Naive B cell (primary cell): ENCODE measurements around the gene DPEP1. TPM values are rescaled to one million over a fixed set of nuclear protein-coding genes. Genes with fewer than 3 reads are reported as not detected.

Experiments used
- ATAC-seq, 2 donors: fragments of 150-1000 bp; cut with Tn5 transposase; 2 replicates each; pipeline ENCODE4 v1.10.0; 2021; ENCODE audit warnings: low read depth in 2 of 2, mild to moderate bottlenecking in 2 of 2, moderate library complexity in 2 of 2
- DNase-seq: peaks from one replicate; pipeline ENCODE4 v3.0.0; 2022
- H3K27ac Mint-ChIP-seq, 6 donors: one replicate each; pipeline ENCODE4 v1.8.0; 2020 to 2022; ENCODE audit warnings: mild to moderate bottlenecking in 6 of 6, mixed read lengths in 6 of 6, moderate library complexity in 5 of 6, inconsistent platforms in 2 of 6
- H3K27me3 Mint-ChIP-seq, 3 donors: one replicate each; pipeline ENCODE4 v1.8.0; 2021 to 2022; ENCODE audit warnings: mixed read lengths in 3 of 3, mild to moderate bottlenecking in 1 of 3
- H3K36me3 Mint-ChIP-seq, 2 donors: one replicate each; pipeline ENCODE4 v1.8.0; 2020 to 2022; ENCODE audit warnings: mixed read lengths in 2 of 2, inconsistent platforms in 1 of 2, mild to moderate bottlenecking in 1 of 2
- H3K4me1 Mint-ChIP-seq, 3 donors: one replicate each; pipeline ENCODE4 v1.8.0; 2020 to 2022; ENCODE audit warnings: mixed read lengths in 3 of 3, inconsistent platforms in 1 of 3, mild to moderate bottlenecking in 1 of 3, moderate library complexity in 1 of 3
- H3K4me3 Mint-ChIP-seq, 8 donors: one replicate each; pipeline ENCODE4 v1.8.0; 2020 to 2022; ENCODE audit warnings: mild to moderate bottlenecking in 8 of 8, mixed read lengths in 8 of 8, moderate library complexity in 8 of 8, inconsistent platforms in 2 of 8
- H3K9me3 Mint-ChIP-seq, 7 donors: one replicate each; pipeline ENCODE4 v1.8.0; 2020 to 2022; ENCODE audit warnings: mixed read lengths in 7 of 7, mild to moderate bottlenecking in 5 of 7, inconsistent platforms in 2 of 7, moderate library complexity in 1 of 7
- polyA plus RNA-seq, 6 donors: library from polyadenylated mRNA; unstranded; fragments of 300-500 nt; fragmentation: Illumina TruSeq; gene quantifications; one replicate each; pipeline ENCODE4 v1.2.3, GENCODE V29; 2021; ENCODE audit warnings: low read depth in 6 of 6

The DPEP1 gene
- polyA plus RNA-seq, 6 donors from 2014 or later = not detected

DNA sequence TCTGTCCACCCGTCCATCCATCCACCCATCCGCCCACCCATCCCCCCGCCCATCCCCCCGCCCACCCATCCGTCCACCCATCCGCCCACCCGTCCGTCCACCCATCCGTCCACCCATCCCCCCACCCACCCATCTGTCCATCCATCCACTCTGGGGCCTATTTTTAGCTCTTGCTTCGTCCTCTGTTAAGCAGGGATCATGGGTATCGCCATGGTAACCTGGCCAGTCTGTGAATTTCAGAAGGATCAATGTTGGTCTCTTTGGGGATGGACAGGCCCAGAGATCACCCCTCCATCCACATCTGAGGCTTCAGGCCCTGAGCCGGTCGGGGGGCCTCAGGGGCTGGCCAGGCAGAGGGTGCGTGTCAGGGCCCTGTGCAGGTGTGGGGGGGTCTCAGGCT lies 15.2 kb upstream of the DPEP1 start:
- Mint-ChIP-seq H3K4me1 (peaks cover 6 to 9% (median 6%) of the 10 kb centered on the region in 3 donors), H3K27me3 (peaks cover 0 to 15% (median 6%) of the 10 kb centered on the region in 3 donors), H3K4me3 (no peak overlapping the region), H3K27ac (no peak overlapping the region), H3K36me3 (no peaks in the 10 kb centered on the region), H3K9me3 (no peaks in the 10 kb centered on the region)
- ATAC-seq (no peak), DNase-seq (no peak)

DNA sequence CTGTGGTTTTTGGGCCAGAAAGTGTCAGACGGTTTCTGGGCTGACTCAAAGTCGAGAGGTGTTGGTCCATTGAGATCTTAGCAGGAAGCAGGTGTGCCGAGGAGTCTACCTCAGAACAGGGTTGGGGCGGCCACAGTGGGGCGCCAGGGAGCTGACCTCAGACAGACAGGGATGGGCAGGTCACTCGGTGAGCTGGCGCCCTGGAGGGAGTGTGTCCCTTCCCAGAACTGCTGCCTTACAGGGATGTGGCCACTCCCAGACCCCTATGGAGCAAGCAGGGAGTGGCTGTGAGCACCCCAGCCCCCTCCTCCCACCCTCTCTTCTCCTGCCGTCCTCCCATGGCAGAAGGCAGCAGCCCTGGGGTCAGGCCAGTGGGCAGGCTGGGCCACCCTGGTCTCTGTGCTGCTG lies 14.0 kb upstream of the DPEP1 start:
- Mint-ChIP-seq H3K4me1 (peaks cover 6 to 10% (median 6%) of the 10 kb centered on the region in 3 donors), H3K36me3 (no peaks in the 10 kb centered on the region), H3K27ac (peak overlapping the region in 1 of 6 donors; percentile 39), H3K27me3 (peaks cover 0 to 16% (median 6%) of the 10 kb centered on the region in 3 donors), H3K4me3 (no peak overlapping the region), H3K9me3 (no peaks in the 10 kb centered on the region)
- DNase-seq (no peak), ATAC-seq (peak; percentile 47 to 59)

DNA sequence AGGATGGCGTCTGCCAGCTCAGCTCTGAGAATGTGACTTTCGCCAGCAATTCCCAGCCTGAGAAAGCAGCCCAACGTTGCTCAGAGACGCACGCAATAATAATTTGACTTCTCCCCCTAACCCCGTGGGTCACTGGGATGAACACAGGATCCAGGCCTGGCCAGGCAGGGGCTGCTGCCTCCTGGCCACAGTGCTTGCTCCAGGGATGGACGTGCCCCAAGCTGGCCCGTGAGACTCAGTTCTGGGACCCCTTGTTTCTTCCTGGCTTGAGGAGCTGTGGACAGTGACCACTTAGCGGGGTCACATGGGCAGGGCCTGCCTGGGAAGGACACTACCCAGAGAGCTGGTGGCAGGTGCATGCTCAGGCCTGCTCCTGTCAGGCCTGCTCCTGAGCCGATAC lies 13.5 kb upstream of the DPEP1 start:
- ATAC-seq = no peak
- H3K27me3 Mint-ChIP-seq = peaks cover 0 to 16% (median 6%) of the 10 kb centered on the region in 3 donors
- no peak overlapping the region for H3K27ac Mint-ChIP-seq
- DNase-seq = no peak
- peaks cover 6 to 10% (median 6%) of the 10 kb centered on the region in 3 donors for H3K4me1 Mint-ChIP-seq
- H3K4me3 Mint-ChIP-seq = no peak overlapping the region
- no peaks in the 10 kb centered on the region for H3K9me3 Mint-ChIP-seq
- no peaks in the 10 kb centered on the region for H3K36me3 Mint-ChIP-seq

DNA sequence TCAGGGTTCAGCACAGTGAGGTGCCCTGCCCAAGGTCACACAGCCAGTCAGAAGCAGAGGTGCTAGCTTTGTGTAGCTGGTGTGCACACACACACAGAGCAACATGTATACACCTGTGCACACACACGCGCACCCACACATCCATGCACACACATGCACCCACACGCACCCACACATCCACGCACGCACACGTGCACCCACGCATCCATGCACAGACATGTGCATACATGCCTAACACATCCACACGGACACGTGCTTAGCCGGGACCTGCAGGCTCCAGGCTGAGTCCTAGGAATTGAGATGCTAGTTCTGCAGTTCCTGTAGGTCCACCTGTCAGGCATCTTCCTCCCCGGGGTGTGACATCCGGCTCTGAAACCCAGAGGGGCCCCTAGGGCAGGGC lies 13.0 kb upstream of the DPEP1 start:
- Mint-ChIP-seq H3K9me3 (no peaks in the 10 kb centered on the region), H3K36me3 (no peaks in the 10 kb centered on the region), H3K4me1 (peaks cover 6 to 10% (median 6%) of the 10 kb centered on the region in 3 donors), H3K27ac (peak overlapping the region in 1 of 6 donors; percentile 15), H3K27me3 (peaks cover 0 to 16% (median 6%) of the 10 kb centered on the region in 3 donors), H3K4me3 (no peak overlapping the region)
- DNase-seq = no peak
- ATAC-seq = no peak

DNA sequence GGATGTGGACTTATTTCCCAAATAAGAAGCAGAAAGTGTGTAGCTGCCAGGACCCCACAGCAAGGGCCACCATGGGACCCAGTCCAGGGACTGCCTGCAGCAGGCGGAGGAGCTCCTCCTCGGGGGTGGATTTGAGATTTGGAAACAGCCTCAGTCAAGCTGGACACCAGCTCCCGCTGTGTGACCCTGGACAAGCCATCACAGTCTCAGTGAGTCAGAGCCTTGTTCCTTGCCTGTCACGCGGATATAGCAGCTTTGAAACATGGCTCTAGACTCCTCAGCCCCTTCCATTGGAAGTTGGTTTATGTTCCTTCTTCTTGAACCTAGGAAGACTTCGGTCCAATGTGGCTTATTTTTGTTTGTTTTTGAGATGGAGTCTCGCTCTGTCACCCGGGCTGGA lies 12.5 kb upstream of the DPEP1 start:
- DNase-seq (no peak), ATAC-seq (no peak)
- no peak overlapping the region for H3K4me3 Mint-ChIP-seq
- H3K4me1 Mint-ChIP-seq = peaks cover 6 to 10% (median 6%) of the 10 kb centered on the region in 3 donors
- H3K27ac Mint-ChIP-seq = peak overlapping the region in 1 of 6 donors; percentile 15
- no peaks in the 10 kb centered on the region for H3K9me3 Mint-ChIP-seq
- peaks cover 0 to 16% (median 6%) of the 10 kb centered on the region in 3 donors for H3K27me3 Mint-ChIP-seq
- H3K36me3 Mint-ChIP-seq = no peaks in the 10 kb centered on the region

DNA sequence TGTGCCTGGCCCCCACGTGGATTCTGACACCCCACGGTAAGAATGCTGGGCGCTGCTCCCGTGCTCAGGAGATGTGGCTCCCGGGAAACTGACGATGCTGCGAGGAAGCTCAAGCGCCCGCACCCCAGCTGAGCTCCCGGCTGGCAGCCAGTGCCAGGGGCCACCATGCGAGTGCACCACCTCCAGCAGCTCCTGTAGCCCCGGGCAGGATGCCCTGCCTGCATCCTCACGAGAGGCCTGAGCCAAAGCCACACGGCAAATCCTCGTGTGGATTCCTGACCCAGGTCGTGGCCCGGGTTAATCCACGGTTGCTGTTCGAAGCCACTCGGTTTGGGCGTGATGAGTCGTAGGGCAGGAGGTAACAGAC lies 11.6 kb upstream of the DPEP1 start:
- Mint-ChIP-seq H3K4me1 (peaks cover 6 to 10% (median 6%) of the 10 kb centered on the region in 3 donors), H3K27ac (peak overlapping the region in 1 of 6 donors; percentile 78), H3K9me3 (no peaks in the 10 kb centered on the region), H3K4me3 (no peak overlapping the region), H3K27me3 (peaks cover 0 to 16% (median 6%) of the 10 kb centered on the region in 3 donors), H3K36me3 (no peaks in the 10 kb centered on the region)
- ATAC-seq (no peak), DNase-seq (no peak)

DNA sequence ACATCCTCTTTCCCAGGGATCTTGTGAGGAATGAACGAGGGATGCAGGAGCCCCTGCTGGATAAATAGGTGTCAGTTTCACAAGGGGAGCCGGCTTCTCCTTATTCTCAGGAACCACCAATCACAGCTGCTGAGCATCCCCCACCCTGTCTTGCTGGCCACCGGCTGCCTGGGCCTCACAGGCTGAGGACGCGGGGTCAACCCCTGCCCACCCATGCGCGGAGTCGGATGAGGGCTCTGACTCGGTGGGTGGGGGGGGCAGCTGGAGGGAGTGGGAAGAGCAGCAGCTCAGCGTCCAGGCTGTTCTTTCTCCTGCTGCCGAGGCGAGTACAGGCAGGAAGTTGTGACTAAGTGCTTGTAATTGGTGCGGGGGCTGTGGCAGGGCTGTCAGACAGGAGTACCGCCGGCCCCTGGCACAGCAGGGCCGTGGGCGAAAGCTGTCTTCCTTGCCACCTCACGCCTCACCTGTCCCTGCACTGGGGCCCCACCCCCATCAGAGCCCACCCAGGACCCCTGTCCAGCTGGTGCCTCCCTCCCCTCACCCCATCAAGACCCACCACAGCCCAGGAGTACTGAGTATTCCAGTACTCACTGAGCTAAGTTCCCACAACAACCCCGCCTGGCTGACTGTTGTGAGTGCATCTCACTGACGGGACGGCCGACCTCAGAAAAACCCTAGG lies 11.0 kb upstream of the DPEP1 start:
- peaks cover 0 to 16% (median 6%) of the 10 kb centered on the region in 3 donors for H3K27me3 Mint-ChIP-seq
- peak overlapping the region in 1 of 6 donors; percentile 78 for H3K27ac Mint-ChIP-seq
- H3K4me1 Mint-ChIP-seq = peaks cover 6 to 10% (median 6%) of the 10 kb centered on the region in 3 donors
- DNase-seq (no peak), ATAC-seq (peak; percentile 50 to 62)
- H3K36me3 Mint-ChIP-seq = no peaks in the 10 kb centered on the region
- peak overlapping the region in 1 of 8 donors; percentile 15 for H3K4me3 Mint-ChIP-seq
- H3K9me3 Mint-ChIP-seq = no peaks in the 10 kb centered on the region

DNA sequence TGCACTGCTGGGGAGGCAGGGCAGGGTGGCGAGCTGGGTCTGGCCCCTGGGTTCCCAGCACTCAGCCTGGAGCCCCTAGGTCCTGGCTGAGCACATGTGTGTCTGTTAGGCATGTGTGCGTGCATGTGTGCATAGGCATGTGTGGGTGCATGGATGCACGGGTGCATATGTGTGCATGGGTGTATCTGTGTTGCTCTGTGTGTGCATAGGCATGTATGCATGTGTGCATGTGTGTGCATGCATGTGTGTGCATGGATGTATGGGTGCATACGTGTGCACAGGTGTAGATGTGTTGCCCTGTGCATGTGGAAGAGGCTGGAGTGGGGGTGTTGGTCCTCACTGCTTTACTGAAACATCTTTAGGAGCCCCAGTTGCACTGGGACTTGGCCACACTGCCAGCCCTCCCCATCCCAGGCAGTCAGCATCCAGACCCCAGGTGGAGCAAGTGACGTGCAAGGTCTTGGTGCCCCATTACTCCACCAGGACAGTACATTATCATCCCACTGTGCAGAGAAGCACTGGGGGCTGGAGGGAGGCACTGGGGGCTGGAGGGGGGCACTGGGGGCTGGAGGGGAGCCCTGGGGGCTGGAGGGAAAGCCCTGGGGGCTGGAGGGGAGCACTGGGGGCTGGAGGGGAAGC lies 10.4 kb upstream of the DPEP1 start:
- no peak overlapping the region for H3K27ac Mint-ChIP-seq
- ATAC-seq = no peak
- H3K4me3 Mint-ChIP-seq = peak overlapping the region in 3 of 8 donors; percentile 5 to 16 (median 15)

DNA sequence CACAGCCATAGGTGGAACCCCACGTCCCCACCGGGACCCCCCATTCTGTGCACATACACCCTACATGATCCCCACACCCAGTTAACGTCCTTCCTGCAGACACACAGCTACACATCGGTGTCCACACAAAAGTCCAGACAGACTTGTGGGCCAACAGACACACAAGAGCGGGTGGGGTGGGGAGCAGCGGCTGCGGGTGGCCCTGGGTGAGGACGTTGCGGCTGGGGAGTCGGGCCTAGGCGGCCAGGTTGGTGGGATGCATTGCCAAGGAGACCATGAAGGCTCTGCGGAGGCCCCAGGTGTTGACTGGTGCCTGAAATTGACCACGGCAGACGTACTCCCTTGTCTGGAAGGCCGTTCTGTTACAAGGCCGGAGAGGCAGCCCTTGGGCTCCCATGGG lies 8.7 kb upstream of the DPEP1 start:
- peaks cover 6 to 10% (median 6%) of the 10 kb centered on the region in 3 donors for H3K4me1 Mint-ChIP-seq

More for the DNA sequence above, 10.4 kb upstream of the DPEP1 start:
- Mint-ChIP-seq H3K4me1 (peaks cover 6 to 10% (median 6%) of the 10 kb centered on the region in 3 donors), H3K36me3 (no peaks in the 10 kb centered on the region), H3K27me3 (peaks cover 0 to 16% (median 6%) of the 10 kb centered on the region in 3 donors), H3K9me3 (no peaks in the 10 kb centered on the region)
- no peak for DNase-seq

DNA sequence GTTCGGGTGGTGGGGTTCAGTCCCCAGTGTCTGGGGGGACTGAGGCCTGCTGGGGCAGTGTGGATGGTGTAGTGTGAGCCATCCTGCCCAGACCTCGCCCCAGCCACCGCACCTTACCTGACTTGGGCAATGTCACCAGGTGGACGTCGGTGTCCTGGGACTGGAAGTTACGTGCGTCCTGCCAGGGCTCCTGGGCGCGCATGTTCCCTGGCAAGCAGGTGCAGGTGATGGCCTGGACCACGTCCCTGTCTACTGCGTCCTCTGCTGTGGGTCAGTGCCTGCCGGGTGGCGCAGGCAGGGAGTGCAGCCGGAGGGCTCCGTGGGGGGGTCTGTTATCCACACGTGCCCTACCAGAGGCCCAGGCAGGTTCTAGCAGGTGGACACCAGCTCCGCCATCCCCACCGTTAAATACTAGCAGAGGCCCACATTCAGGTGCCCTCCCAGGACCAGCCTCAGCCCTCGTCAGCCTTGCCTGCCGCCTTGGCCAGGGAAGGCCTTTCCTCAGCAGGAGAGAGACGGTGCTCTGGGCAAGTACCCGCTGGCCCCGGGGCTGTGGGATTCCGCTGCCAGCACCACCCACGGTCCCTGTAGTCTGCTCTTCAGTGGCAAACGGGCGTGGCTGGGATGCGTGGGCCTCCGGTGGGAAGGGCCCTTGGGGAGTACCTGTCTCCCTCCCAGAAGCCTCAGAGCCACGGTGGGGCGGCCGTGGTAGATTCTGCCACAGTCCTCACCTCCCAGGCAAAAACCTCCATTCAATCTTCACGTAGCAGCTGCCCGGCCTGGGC lies 8.1 kb upstream of the DPEP1 start:
- Mint-ChIP-seq H3K4me1 (peaks cover 6 to 10% (median 6%) of the 10 kb centered on the region in 3 donors), H3K4me3 (no peak overlapping the region), H3K27ac (no peak overlapping the region), H3K27me3 (peaks cover 0 to 16% (median 6%) of the 10 kb centered on the region in 3 donors), H3K36me3 (no peaks in the 10 kb centered on the region), H3K9me3 (no peaks in the 10 kb centered on the region)
- DNase-seq (no peak), ATAC-seq (no peak)

More for the DNA sequence above, 8.7 kb upstream of the DPEP1 start:
- H3K36me3 Mint-ChIP-seq = no peaks in the 10 kb centered on the region
- DNase-seq (no peak), ATAC-seq (no peak)
- H3K27ac Mint-ChIP-seq = no peak overlapping the region
- no peaks in the 10 kb centered on the region for H3K9me3 Mint-ChIP-seq
- H3K27me3 Mint-ChIP-seq = peaks cover 0 to 16% (median 6%) of the 10 kb centered on the region in 3 donors
- H3K4me3 Mint-ChIP-seq = no peak overlapping the region

DNA sequence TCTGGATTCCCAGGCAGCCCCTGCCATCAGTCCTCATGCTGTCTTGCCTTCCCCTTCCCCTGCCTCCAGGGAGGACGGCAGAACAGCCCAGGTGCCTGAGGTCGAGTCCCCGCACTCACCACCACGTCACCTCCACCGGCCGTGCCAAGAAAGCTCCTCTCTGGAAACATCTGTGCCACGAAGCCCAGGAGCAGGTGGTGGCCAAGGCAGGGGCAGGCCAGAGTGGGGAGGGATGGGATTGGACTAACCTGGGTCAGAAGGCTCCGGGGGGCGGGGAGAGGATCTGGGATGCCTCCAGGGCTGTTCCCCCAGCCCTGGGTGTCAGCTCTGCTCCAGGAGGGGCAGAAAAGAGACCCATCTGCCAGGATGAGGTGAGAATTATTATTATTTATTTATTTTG lies 7.4 kb upstream of the DPEP1 start:
- Mint-ChIP-seq H3K9me3 (no peaks in the 10 kb centered on the region), H3K4me3 (no peak overlapping the region), H3K4me1 (peaks cover 6 to 10% (median 6%) of the 10 kb centered on the region in 3 donors), H3K27ac (no peak overlapping the region), H3K27me3 (peaks cover 0 to 16% (median 6%) of the 10 kb centered on the region in 3 donors), H3K36me3 (no peaks in the 10 kb centered on the region)
- DNase-seq (no peak), ATAC-seq (no peak)

DNA sequence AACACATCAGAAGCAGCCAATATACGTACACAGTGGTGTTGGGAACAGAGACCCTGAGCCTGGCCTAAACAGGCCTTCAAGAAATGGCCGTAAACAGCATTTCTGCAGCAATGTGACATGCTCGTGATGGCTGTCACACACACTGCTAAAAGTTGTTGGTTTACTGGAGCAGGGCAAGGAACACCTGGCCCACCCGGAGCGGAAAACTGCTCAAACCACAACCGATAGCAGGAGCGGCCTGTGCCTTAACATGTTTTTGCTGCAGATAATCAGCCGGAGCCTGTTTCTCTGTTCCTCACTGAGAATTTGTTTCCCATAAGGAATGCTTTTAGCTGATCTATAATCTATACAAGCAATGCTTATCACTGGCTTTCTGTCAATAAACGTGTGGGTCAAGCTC lies 6.0 kb upstream of the DPEP1 start:
- H3K4me3 Mint-ChIP-seq = no peak overlapping the region
- no peaks in the 10 kb centered on the region for H3K9me3 Mint-ChIP-seq
- ATAC-seq (no peak), DNase-seq (no peak)
- H3K4me1 Mint-ChIP-seq = peaks cover 6 to 8% (median 6%) of the 10 kb centered on the region in 3 donors
- H3K27me3 Mint-ChIP-seq = peaks cover 0 to 10% (median 9%) of the 10 kb centered on the region in 3 donors
- no peak overlapping the region for H3K27ac Mint-ChIP-seq
- no peaks in the 10 kb centered on the region for H3K36me3 Mint-ChIP-seq

DNA sequence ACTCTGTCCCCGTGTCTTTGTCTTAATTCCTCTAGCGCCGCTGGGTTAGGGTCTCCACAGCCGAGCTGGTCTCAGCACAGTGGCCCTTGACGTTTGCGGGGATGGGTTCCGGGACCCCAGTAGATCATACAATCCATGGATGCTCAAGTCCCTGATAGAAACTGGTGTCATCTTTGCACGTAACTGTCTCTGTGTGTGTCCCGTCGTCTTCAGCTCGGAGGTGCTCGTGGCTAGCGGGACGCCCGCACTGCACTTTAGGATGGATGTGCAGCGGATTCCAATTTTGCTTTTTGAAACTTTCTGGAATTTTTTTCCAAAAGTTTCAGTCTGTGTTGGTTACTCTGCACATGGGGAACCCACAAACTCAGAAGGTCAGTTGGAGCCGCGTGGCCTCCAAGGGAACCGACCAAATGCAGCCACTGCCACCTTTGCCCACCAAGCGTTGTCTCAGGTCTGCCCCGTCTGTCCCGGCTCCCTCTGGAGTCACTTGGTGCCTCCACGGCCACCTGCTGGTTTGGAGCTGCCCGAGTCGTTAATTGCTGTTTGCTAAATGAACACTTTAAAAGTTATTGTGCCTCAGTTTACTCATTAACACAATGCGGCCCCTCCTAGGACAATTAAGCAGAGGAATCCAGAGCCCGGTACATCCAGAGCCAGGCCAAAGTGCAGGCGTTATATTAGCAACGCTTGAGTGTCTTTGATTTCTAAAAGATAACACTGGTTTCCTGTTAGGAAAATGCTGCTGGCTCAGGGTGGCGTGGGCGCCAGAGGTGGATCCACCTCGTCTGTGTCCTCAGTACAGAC lies 5.3 kb upstream of the DPEP1 start:
- H3K27me3 Mint-ChIP-seq = peaks cover 4 to 11% (median 10%) of the 10 kb centered on the region in 3 donors
- H3K4me3 Mint-ChIP-seq = no peak overlapping the region
- no peaks in the 10 kb centered on the region for H3K9me3 Mint-ChIP-seq
- ATAC-seq (no peak), DNase-seq (no peak)
- H3K36me3 Mint-ChIP-seq = no peaks in the 10 kb centered on the region
- peaks cover 0 to 2% (median 0%) of the 10 kb centered on the region in 3 donors for H3K4me1 Mint-ChIP-seq
- no peak overlapping the region for H3K27ac Mint-ChIP-seq
